Measurements from ENCODE around the gene NKAIN2. TPM values are rescaled to one million over a fixed set of nuclear protein-coding genes. Genes with fewer than 3 reads are reported as not detected.

Gene NKAIN2
- total RNA-seq, 2 donors from 2014 or later = 0.29 TPM; not detected in 1

DNA sequence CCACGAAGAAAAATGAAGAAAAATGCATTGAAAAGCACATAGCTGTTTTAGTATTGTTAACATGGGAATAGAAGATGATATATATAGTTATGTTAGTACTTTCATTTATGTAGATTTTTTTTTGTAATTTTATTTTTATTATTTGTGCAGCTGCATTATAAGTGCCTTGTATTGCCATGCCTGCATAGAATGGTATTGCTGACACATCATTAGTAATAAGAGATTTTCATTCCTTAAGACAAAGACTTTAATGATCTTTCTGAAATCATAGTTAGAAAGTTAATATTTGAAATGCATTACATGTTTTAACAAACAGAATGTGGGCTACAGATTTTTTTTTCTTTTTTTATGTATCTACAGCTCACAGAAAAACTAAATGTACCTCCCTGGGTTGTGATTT is 506.5 kb downstream of the NKAIN2 start:
- no peaks in the 10 kb centered on the region for H3K36me3 Mint-ChIP-seq (ENCODE audit: low read depth)
- Histone ChIP-seq H3K9ac (ENCODE audit: extremely low read depth, low read length, poor library complexity, severe bottlenecking) (no peak overlapping the region), H3K27ac (ENCODE audit: low read depth, low read length) (no peak overlapping the region), H3K4me1 (ENCODE audit: control insufficient read depth, insufficient read depth, low read length) (no peaks in the 10 kb centered on the region), H3K36me3 (ENCODE audit: control insufficient read depth, insufficient read depth, low read length) (no peaks in the 10 kb centered on the region), H3K4me3 (ENCODE audit: low read length) (no peak overlapping the region), H3K9me3 (ENCODE audit: control insufficient read depth, low read length) (no peaks in the 10 kb centered on the region), H3K27me3 (ENCODE audit: control insufficient read depth, insufficient read depth, low read length, poor library complexity, severe bottlenecking) (no peaks in the 10 kb centered on the region)
- DNase-seq = no peak
- TF ChIP-seq, protein P1, sequence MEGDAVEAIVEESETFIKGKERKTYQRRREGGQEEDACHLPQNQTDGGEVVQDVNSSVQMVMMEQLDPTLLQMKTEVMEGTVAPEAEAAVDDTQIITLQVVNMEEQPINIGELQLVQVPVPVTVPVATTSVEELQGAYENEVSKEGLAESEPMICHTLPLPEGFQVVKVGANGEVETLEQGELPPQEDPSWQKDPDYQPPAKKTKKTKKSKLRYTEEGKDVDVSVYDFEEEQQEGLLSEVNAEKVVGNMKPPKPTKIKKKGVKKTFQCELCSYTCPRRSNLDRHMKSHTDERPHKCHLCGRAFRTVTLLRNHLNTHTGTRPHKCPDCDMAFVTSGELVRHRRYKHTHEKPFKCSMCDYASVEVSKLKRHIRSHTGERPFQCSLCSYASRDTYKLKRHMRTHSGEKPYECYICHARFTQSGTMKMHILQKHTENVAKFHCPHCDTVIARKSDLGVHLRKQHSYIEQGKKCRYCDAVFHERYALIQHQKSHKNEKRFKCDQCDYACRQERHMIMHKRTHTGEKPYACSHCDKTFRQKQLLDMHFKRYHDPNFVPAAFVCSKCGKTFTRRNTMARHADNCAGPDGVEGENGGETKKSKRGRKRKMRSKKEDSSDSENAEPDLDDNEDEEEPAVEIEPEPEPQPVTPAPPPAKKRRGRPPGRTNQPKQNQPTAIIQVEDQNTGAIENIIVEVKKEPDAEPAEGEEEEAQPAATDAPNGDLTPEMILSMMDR (conservative IDR thresholded peaks at IDR 0.05) = no peak
- H3K27me3 Mint-ChIP-seq (ENCODE audit: insufficient read depth) = no peaks in the 10 kb centered on the region
- WGBS, 2 experiments (ENCODE audit: insufficient coverage in 1 of 2, insufficient read length in 1 of 2) = 95% methylated on average over 1 of the region's 1 CpG; no CpG with 5 or more reads in 1 of the 2 experiments
- H3K4me1 Mint-ChIP-seq = no peaks in the 10 kb centered on the region
- H3K27ac Mint-ChIP-seq = no peak overlapping the region
- H3K4me3 Mint-ChIP-seq = no peak overlapping the region
- H3K9me3 Mint-ChIP-seq = no peaks in the 10 kb centered on the region

DNA sequence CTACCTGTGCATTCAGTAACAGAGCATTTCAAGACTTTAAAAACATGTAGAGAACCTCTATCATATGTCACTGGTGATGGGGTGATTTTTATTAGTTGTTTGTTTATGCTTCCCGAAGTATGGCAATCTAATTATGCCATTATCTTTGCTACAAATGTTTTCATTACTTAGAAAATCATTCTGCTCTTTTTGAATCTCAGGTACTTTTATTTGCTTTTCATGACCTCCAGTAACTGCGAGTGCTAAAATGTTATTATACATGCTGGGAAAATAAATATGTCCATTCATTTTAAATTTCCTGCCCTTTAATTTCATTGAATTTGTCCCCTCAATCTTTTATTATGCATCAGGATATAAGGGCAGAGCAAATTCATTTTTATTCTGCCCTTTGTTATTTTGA is 515.7 kb downstream of the NKAIN2 start:
- Mint-ChIP-seq H3K27me3 (ENCODE audit: insufficient read depth) (no peaks in the 10 kb centered on the region), H3K27ac (no peak overlapping the region), H3K4me3 (no peak overlapping the region), H3K4me1 (no peaks in the 10 kb centered on the region), H3K9me3 (no peaks in the 10 kb centered on the region), H3K36me3 (ENCODE audit: low read depth) (no peaks in the 10 kb centered on the region)
- Histone ChIP-seq H3K36me3 (ENCODE audit: control insufficient read depth, insufficient read depth, low read length) (no peaks in the 10 kb centered on the region), H3K27me3 (ENCODE audit: control insufficient read depth, insufficient read depth, low read length, poor library complexity, severe bottlenecking) (no peaks in the 10 kb centered on the region), H3K9me3 (ENCODE audit: control insufficient read depth, low read length) (no peaks in the 10 kb centered on the region), H3K4me3 (ENCODE audit: low read length) (no peak overlapping the region), H3K27ac (ENCODE audit: low read depth, low read length) (no peak overlapping the region), H3K9ac (ENCODE audit: extremely low read depth, low read length, poor library complexity, severe bottlenecking) (no peak overlapping the region), H3K4me1 (ENCODE audit: control insufficient read depth, insufficient read depth, low read length) (no peaks in the 10 kb centered on the region)
- TF ChIP-seq, protein P1 (conservative IDR thresholded peaks at IDR 0.05) = no peak
- no peak for DNase-seq
- WGBS, 2 experiments (ENCODE audit: insufficient coverage in 1 of 2, insufficient read length in 1 of 2) = 83% methylated on average over 2 of the region's 2 CpGs; no CpG with 5 or more reads in 1 of the 2 experiments

DNA sequence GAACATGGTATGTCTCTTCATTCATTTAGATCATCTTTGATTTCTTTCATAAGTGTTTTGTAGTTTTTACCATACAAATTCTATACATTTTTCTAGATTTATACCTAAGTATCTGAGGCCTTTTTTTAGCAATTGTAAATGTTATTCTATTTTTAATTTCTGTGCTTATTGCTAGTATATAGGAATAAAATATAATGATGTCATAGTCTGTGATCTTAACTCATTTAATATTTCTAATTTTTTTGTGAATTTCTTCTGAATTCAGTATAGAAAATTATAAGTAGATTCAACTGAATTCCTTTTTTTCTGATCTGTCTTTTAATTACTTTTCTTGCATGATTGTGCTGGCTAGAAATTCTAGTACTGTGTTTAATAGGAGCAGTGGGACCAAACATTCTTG is 520.6 kb downstream of the NKAIN2 start:
- Mint-ChIP-seq H3K27ac (no peak overlapping the region), H3K4me1 (no peaks in the 10 kb centered on the region), H3K4me3 (no peak overlapping the region), H3K36me3 (ENCODE audit: low read depth) (no peaks in the 10 kb centered on the region), H3K27me3 (ENCODE audit: insufficient read depth) (no peaks in the 10 kb centered on the region), H3K9me3 (no peaks in the 10 kb centered on the region)
- no peaks in the 10 kb centered on the region for H3K4me1 ChIP-seq (ENCODE audit: control insufficient read depth, insufficient read depth, low read length)
- no peak overlapping the region for H3K27ac ChIP-seq (ENCODE audit: low read depth, low read length)
- TF ChIP-seq, protein P1 (conservative IDR thresholded peaks at IDR 0.05) = no peak
- no peaks in the 10 kb centered on the region for H3K27me3 ChIP-seq (ENCODE audit: control insufficient read depth, insufficient read depth, low read length, poor library complexity, severe bottlenecking)
- no peaks in the 10 kb centered on the region for H3K36me3 ChIP-seq (ENCODE audit: control insufficient read depth, insufficient read depth, low read length)
- no peak for DNase-seq
- no peaks in the 10 kb centered on the region for H3K9me3 ChIP-seq (ENCODE audit: control insufficient read depth, low read length)
- H3K9ac ChIP-seq (ENCODE audit: extremely low read depth, low read length, poor library complexity, severe bottlenecking) = no peak overlapping the region
- no peak overlapping the region for H3K4me3 ChIP-seq (ENCODE audit: low read length)
